CD4-positive, alpha-beta T cell treated with Interleukin-17A for 1 hour (primary cell): ENCODE measurements around the gene HS3ST3A1.

Experiments
- DNase-seq: peaks from one replicate; pipeline ENCODE4 v3.0.0-alpha.2; 2020

The HS3ST3A1 gene

GRCh38 chr17:13484020-13484419, 117.7 kb downstream of the HS3ST3A1 start:
- DNase-seq: no peak

DNA sequence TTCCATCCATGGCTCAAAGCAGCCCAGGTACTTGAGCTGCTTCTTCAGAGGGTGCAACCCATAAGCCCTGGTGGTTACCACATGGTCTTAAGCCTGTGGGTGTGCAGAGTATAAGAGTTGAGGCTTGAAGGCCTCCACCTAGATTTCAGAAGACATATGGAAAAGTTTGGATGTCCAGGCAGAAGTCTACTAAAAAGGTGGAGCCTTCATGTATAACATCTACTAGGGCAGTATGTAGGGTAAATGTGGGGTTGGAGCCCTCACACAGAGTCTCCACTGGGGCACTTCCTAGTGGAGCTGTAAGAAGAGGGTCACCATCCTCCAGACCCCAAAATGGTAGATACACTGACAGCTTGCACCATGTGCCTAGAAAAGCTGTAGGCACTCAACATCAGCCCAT, 120.9 kb downstream of the HS3ST3A1 start:
- no peak for DNase-seq

GRCh38 chr17:13478326-13478830, 123.4 kb downstream of the HS3ST3A1 start:
- DNase-seq: no peak

GRCh38 chr17:13477180-13477611, 124.5 kb downstream of the HS3ST3A1 start:
- no peak for DNase-seq

- no peak for DNase-seq
Measured at GRCh38 chr17:13476720-13477119, 125.0 kb downstream of the HS3ST3A1 start.

- no peak for DNase-seq
Measured at GRCh38 chr17:13475574-13476223, 126.0 kb downstream of the HS3ST3A1 start.

- DNase-seq: no peak
Measured at GRCh38 chr17:13474073-13474800, 127.5 kb downstream of the HS3ST3A1 start.

GRCh38 chr17:13465678-13466077, 136.1 kb downstream of the HS3ST3A1 start:
- no peak for DNase-seq

DNA sequence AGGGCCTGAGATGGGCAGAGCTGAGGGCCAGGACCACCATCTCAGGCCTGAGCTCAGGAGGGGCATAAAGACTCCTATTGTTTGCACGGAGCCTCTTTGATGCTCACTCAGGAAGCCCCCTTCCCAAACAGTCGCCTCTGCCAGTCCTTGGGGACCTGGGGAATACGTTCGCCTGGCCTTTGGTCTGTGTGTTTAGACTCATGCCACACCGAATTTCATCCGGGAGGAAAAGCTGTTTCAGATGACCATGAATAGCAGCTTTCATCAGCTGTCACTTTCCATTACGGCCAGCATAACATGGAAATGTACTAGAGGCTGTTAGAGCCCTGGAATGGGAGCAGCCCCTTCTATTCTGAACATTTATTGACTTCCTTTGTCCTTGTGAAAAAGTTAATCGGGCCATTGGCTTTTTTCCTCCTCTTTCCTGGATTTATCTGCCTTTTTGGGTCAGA, 139.0 kb downstream of the HS3ST3A1 start:
- no peak for DNase-seq

DNA sequence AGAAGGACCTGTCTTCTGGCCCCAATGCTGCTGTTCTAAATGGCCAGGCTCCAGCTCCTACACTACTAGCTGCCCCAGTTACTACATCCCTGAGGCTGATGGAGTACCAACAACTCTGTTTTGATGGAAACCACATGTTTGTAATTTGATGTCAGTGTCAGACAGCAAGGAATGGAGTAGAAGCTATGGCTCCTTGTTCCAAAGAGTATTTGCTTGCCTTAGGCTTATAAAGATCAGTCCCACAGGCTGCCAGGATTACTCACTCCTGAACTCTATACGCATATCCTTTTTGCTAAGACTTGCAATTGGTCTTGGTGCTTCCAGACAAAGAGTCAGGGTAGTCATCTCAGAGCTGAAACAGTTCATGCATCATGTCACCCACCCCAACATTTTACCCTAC, 139.6 kb downstream of the HS3ST3A1 start:
- DNase-seq: no peak

GRCh38 chr17:13460261-13461000, 141.3 kb downstream of the HS3ST3A1 start:
- DNase-seq: no peak

- DNase-seq: no peak
Measured at GRCh38 chr17:13457783-13458182, 143.9 kb downstream of the HS3ST3A1 start.
